GM23338 (cell line): ENCODE measurements around the gene KLHL21. TPM values are rescaled to one million over a fixed set of nuclear protein-coding genes. Genes with fewer than 3 reads are reported as not detected.

Experiments used
- ATAC-seq: fragments of 200-7000 bp; cut with Tn5 transposase; 3 replicates; pipeline ENCODE4 v1.9.1; 2020
- DNase-seq: peaks from one replicate; pipeline ENCODE4 v3.0.0-alpha.2; 2015; ENCODE audit warnings: low spot score
- H2AFZ ChIP-seq: fragments of 200-600 bp; sonication (generic); 2 replicates; pipeline ENCODE4 v1.8.0; 2016; ENCODE audit warnings: antibody characterized with exemption, mild to moderate bottlenecking, moderate library complexity
- H3F3A ChIP-seq: fragments of 200-600 bp; sonication (generic); replicated peaks from 2 replicates; pipeline ENCODE4 v1.8.0; 2017; ENCODE audit warnings: antibody characterized with exemption, mixed run types, low read depth
- H3K27ac ChIP-seq: fragments of 200-600 bp; sonication (generic); 2 replicates; pipeline ENCODE4 v1.6.1; 2016; ENCODE audit warnings: low read depth
- H3K27me3 ChIP-seq: fragments of 200-600 bp; sonication (generic); 2 replicates; pipeline ENCODE4 v1.8.0; 2016; ENCODE audit warnings: mild to moderate bottlenecking, mixed run types, moderate library complexity; ENCODE audit not compliant: insufficient read depth
- H3K36me3 ChIP-seq: fragments of 200-600 bp; sonication (generic); 2 replicates; pipeline ENCODE4 v1.8.0; 2016; ENCODE audit warnings: mild to moderate bottlenecking; ENCODE audit not compliant: insufficient read depth
- H3K4me1 ChIP-seq: fragments of 200-600 bp; sonication (generic); 2 replicates; pipeline ENCODE4 v1.8.0; 2016; ENCODE audit warnings: mild to moderate bottlenecking, moderate library complexity; ENCODE audit not compliant: insufficient read depth
- H3K4me2 ChIP-seq: fragments of 200-600 bp; sonication (generic); 2 replicates; pipeline ENCODE4 v1.7.1; 2017; ENCODE audit warnings: mixed run types
- H3K4me3 ChIP-seq: fragments of 200-600 bp; sonication (generic); 2 replicates; pipeline ENCODE4 v1.6.1; 2016; ENCODE audit warnings: mixed run types
- H3K79me2 ChIP-seq: fragments of 200-600 bp; sonication (generic); replicated peaks from 2 replicates; pipeline ENCODE4 v1.8.0; 2017; ENCODE audit warnings: mild to moderate bottlenecking; ENCODE audit not compliant: insufficient read depth
- H3K9me2 ChIP-seq: fragments of 200-600 bp; sonication (generic); 2 replicates; pipeline ENCODE4 v1.8.0; 2017; ENCODE audit not compliant: insufficient read depth
- H4K20me1 ChIP-seq: fragments of 200-600 bp; sonication (generic); replicated peaks from 2 replicates; pipeline ENCODE4 v1.8.0; 2017; ENCODE audit warnings: mild to moderate bottlenecking; ENCODE audit not compliant: insufficient read depth
- H3K27ac Mint-ChIP-seq: 2 replicates; pipeline ENCODE4 v1.8.0; 2020; ENCODE audit warnings: inconsistent platforms, mild to moderate bottlenecking, moderate library complexity, mixed read lengths
- H3K27me3 Mint-ChIP-seq: 3 replicates; pipeline ENCODE4 v1.8.0; 2022; ENCODE audit warnings: low read depth, mild to moderate bottlenecking, moderate library complexity, mixed read lengths, inconsistent platforms; ENCODE audit not compliant: insufficient read depth, poor library complexity
- H3K36me3 Mint-ChIP-seq: 3 replicates; pipeline ENCODE4 v1.8.0; 2021; ENCODE audit warnings: low read depth, mild to moderate bottlenecking, inconsistent platforms, moderate library complexity, mixed read lengths
- H3K4me1 Mint-ChIP-seq: 3 replicates; pipeline ENCODE4 v1.8.0; 2020; ENCODE audit warnings: mild to moderate bottlenecking, inconsistent platforms, mixed read lengths
- H3K4me3 Mint-ChIP-seq: 3 replicates; pipeline ENCODE4 v1.8.0; 2021; ENCODE audit warnings: moderate library complexity, mild to moderate bottlenecking, inconsistent platforms, mixed read lengths
- H3K9me3 Mint-ChIP-seq: 3 replicates; pipeline ENCODE4 v1.8.0; 2020; ENCODE audit warnings: moderate library complexity, mild to moderate bottlenecking, inconsistent platforms, mixed read lengths
- CREB1 ChIP-seq: fragments of 250-450 bp; sonication (Bioruptor Pico); IDR thresholded peaks from 2 replicates; pipeline ENCODE4 v1.5.0; 2020; ENCODE audit warnings: low read depth, mild to moderate bottlenecking, moderate library complexity
- JUNB ChIP-seq: IDR thresholded peaks from one replicate; pipeline ENCODE4 v1.6.1; 2016; ENCODE audit warnings: antibody characterized with exemption; ENCODE audit not compliant: unreplicated experiment
- NANOG ChIP-seq: IDR thresholded peaks from 2 replicates; pipeline ENCODE4 v1.6.1; 2016; ENCODE audit warnings: antibody characterized with exemption, borderline replicate concordance
- POLR2AphosphoS5 ChIP-seq: IDR thresholded peaks from 2 replicates; pipeline ENCODE4 v1.6.1; 2016; ENCODE audit warnings: antibody characterized with exemption, low read depth
- STAT1 ChIP-seq: IDR thresholded peaks from one replicate; pipeline ENCODE4 v1.6.1; 2016; ENCODE audit warnings: antibody characterized with exemption; ENCODE audit not compliant: unreplicated experiment
- ZNF114 ChIP-seq: fragments of 250-450 bp; sonication (Bioruptor Pico); IDR thresholded peaks from 2 replicates; pipeline ENCODE4 v1.5.0; 2020; ENCODE audit warnings: mild to moderate bottlenecking, moderate library complexity
- ZNF331 ChIP-seq: fragments of 250-450 bp; sonication (Bioruptor Pico); IDR thresholded peaks from 2 replicates; pipeline ENCODE4 v1.5.0; 2020; ENCODE audit warnings: low read depth, mild to moderate bottlenecking, moderate library complexity
- ZNF462 ChIP-seq: fragments of 250-450 bp; sonication (Bioruptor Pico); IDR thresholded peaks from 2 replicates; pipeline ENCODE4 v1.5.0; 2020; ENCODE audit warnings: mild to moderate bottlenecking, moderate library complexity
- polyA plus RNA-seq: library from polyadenylated mRNA; unstranded; fragments of >200 nt; fragmentation: Nextera tagmentation; extraction: Ambion mirVana; gene quantifications from 2 replicates; pipeline ENCODE4 v1.2.1, GENCODE V29; 2016
- total RNA-seq: library from RNA; depleted of rRNA; stranded (reverse); fragments of >200 nt; shearing (Covaris generic); gene quantifications from 2 replicates; pipeline ENCODE4 v1.2.3, GENCODE V29; 2014
- TF ChIP-seq, protein P1 (sequence below): IDR thresholded peaks from 2 replicates; pipeline ENCODE4 v1.6.1; 2016; ENCODE audit warnings: antibody characterized with exemption
- TF ChIP-seq, protein P2 (sequence below): IDR thresholded peaks from one replicate; pipeline ENCODE4 v1.6.1; 2018; ENCODE audit warnings: antibody characterized with exemption; ENCODE audit not compliant: unreplicated experiment

KLHL21 gene
- total and polyA plus RNA-seq, 2 experiments from 2014 or later, result 7.3 to 35.9 TPM

- Histone ChIP-seq H3K36me3 (peaks cover 9% of the 10 kb centered on the region), H3F3A (no peaks in the 10 kb centered on the region; the same call in 1 of the 2 replicates), H3K27ac (no peak overlapping the region), H3K9me2 (no peaks in the 10 kb centered on the region), H3K4me2 (no peak overlapping the region), H3K79me2 (peaks cover 57% of the 10 kb centered on the region), H4K20me1 (peaks cover 48% of the 10 kb centered on the region), H2AFZ (no peak overlapping the region), H3K4me3 (no peak overlapping the region), H3K27me3 (peaks cover 5% of the 10 kb centered on the region; the same call in 1 of the 2 replicates), H3K4me1 (peaks cover 9% of the 10 kb centered on the region)
- TF ChIP-seq NANOG, result no peak
- TF ChIP-seq ZNF114 (CRISPR knock-in tag), result no peak
- TF ChIP-seq POLR2AphosphoS5, result no peak
- no peak for TF ChIP-seq STAT1
- TF ChIP-seq, protein P1, sequence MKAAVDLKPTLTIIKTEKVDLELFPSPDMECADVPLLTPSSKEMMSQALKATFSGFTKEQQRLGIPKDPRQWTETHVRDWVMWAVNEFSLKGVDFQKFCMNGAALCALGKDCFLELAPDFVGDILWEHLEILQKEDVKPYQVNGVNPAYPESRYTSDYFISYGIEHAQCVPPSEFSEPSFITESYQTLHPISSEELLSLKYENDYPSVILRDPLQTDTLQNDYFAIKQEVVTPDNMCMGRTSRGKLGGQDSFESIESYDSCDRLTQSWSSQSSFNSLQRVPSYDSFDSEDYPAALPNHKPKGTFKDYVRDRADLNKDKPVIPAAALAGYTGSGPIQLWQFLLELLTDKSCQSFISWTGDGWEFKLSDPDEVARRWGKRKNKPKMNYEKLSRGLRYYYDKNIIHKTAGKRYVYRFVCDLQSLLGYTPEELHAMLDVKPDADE, result no peak
- TF ChIP-seq ZNF331, result no peak
- no peak for TF ChIP-seq CREB1
- no peak for TF ChIP-seq JUNB
- no peak for ATAC-seq
- Mint-ChIP-seq H3K27ac (no peak overlapping the region), H3K9me3 (no peaks in the 10 kb centered on the region), H3K27me3 (peaks cover 11% of the 10 kb centered on the region), H3K36me3 (peaks cover 70% of the 10 kb centered on the region), H3K4me1 (peaks cover 11% of the 10 kb centered on the region; the same call in 2 of the 3 replicates), H3K4me3 (no peak overlapping the region)
- no peak for DNase-seq
Observed at GRCh38 chr1:6597777-6598131, 4.9 kb downstream of the KLHL21 start.

DNA sequence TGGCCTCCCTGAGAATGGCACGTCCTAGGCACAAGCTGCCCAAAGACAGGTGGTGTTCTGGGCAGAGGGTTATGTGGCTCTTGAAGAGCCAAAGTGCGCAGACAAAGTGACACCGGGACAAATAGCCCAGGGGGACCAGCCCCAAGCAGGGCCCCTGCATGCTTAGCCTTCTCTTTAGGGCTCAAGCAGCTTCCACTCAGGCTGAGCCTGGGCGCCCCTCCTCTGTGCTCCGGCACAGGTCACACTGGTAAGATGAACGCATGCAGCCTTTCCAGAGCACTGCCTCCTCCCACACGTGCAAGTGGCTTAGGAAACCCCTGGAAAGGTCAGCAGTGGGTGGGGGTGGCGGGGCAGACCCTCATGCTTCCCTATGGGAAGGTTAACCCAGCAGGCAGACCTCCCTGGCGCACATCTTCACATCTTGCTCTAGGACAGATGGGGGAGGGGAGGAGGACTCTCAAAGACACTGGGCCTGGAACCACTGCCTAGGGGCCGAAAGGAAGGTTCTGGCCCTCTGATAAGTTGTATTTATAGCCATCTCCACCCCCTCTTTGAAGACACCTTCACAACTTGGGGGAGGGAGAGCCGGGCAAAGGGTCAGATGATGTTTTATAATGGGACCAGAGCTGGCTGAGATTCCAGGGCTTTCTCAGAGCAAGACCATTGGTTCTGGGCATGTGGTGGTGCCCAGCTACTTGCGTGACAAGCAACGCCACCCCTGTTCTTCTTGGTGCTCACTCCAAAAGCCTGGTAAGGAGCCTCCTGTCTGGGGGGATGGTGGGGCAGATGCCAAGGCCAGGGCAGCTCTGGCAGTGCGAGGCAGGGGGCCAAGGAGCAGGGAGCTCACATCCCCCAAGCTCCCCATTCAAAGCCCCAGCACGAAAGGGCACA is 5.5 kb downstream of the KLHL21 start:
- Mint-ChIP-seq H3K27ac (no peak overlapping the region), H3K4me1 (peaks cover 11% of the 10 kb centered on the region; the same call in 2 of the 3 replicates), H3K4me3 (no peak overlapping the region), H3K9me3 (no peaks in the 10 kb centered on the region), H3K27me3 (peaks cover 11% of the 10 kb centered on the region), H3K36me3 (peaks cover 70% of the 10 kb centered on the region)
- Histone ChIP-seq H3K4me1 (peaks cover 9% of the 10 kb centered on the region), H3K79me2 (peaks cover 57% of the 10 kb centered on the region), H3K27ac (no peak overlapping the region; the same call in 1 of the 2 replicates), H2AFZ (no peak overlapping the region), H3K9me2 (no peaks in the 10 kb centered on the region), H4K20me1 (peaks cover 54% of the 10 kb centered on the region), H3K27me3 (peaks cover 5% of the 10 kb centered on the region; the same call in 1 of the 2 replicates), H3F3A (no peaks in the 10 kb centered on the region; the same call in 1 of the 2 replicates), H3K4me3 (no peak overlapping the region), H3K4me2 (no peak overlapping the region), H3K36me3 (peaks cover 9% of the 10 kb centered on the region)
- no peak for DNase-seq
- ATAC-seq, result no peak
- TF ChIP-seq STAT1 (no peak), CREB1 (no peak), NANOG (no peak), ZNF462 (no peak), ZNF331 (no peak), ZNF114 (CRISPR knock-in tag) (no peak)
- TF ChIP-seq, protein P2, sequence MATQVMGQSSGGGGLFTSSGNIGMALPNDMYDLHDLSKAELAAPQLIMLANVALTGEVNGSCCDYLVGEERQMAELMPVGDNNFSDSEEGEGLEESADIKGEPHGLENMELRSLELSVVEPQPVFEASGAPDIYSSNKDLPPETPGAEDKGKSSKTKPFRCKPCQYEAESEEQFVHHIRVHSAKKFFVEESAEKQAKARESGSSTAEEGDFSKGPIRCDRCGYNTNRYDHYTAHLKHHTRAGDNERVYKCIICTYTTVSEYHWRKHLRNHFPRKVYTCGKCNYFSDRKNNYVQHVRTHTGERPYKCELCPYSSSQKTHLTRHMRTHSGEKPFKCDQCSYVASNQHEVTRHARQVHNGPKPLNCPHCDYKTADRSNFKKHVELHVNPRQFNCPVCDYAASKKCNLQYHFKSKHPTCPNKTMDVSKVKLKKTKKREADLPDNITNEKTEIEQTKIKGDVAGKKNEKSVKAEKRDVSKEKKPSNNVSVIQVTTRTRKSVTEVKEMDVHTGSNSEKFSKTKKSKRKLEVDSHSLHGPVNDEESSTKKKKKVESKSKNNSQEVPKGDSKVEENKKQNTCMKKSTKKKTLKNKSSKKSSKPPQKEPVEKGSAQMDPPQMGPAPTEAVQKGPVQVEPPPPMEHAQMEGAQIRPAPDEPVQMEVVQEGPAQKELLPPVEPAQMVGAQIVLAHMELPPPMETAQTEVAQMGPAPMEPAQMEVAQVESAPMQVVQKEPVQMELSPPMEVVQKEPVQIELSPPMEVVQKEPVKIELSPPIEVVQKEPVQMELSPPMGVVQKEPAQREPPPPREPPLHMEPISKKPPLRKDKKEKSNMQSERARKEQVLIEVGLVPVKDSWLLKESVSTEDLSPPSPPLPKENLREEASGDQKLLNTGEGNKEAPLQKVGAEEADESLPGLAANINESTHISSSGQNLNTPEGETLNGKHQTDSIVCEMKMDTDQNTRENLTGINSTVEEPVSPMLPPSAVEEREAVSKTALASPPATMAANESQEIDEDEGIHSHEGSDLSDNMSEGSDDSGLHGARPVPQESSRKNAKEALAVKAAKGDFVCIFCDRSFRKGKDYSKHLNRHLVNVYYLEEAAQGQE, result no peak
